Caco-2 (cell line): ENCODE results near the gene USP38. TPM values are rescaled to one million over a fixed set of nuclear protein-coding genes. Genes with fewer than 3 reads are reported as not detected.

Experiments
- BruUV-seq: library from RNA; stranded (reverse); fragments of 400-500 nt; replicated peaks from 2 replicates; lab custom pipeline; 2021; lab: Mats Ljungman, UMichigan
- CTCF ChIA-PET: fragments of 300-600 bp; sonication (Branson Sonifier 250); formaldehyde crosslinking; loops from one replicate; lab custom pipeline; 2022; ENCODE audit warnings: antibody characterized with exemption; lab: Charles Lee
- POLR2A ChIA-PET: fragments of 300-600 bp; sonication (Branson Sonifier 250); formaldehyde crosslinking; loops from one replicate; lab custom pipeline; 2022; ENCODE audit warnings: antibody characterized with exemption; lab: Charles Lee
- DNase-seq, 2 experiments: peaks; one replicate each; pipeline versions ENCODE4 v3.0.0 to v3.0.0-alpha.2; 2020 to 2022
- H3K27me3 ChIP-seq: replicated peaks from 2 replicates; pipeline ENCODE4 v1.6.0; 2011; ENCODE audit warnings: low read length; ENCODE audit not compliant: control insufficient read depth, insufficient read depth
- H3K36me3 ChIP-seq: 2 replicates; pipeline ENCODE4 v1.5.1; 2011; ENCODE audit warnings: low read length; ENCODE audit not compliant: control insufficient read depth, insufficient read depth
- H3K4me1 ChIP-seq: fragments of 250-450 bp; sonication (Bioruptor Pico); 2 replicates; pipeline ENCODE4 v1.5.1; 2020; ENCODE audit warnings: mild to moderate bottlenecking
- H3K4me3 ChIP-seq: 2 replicates; pipeline ENCODE4 v1.5.1; 2011; ENCODE audit warnings: low read depth, mild to moderate bottlenecking, control low read depth, low read length
- H3K9me3 ChIP-seq: fragments of 250-450 bp; sonication (Bioruptor Pico); 2 replicates; pipeline ENCODE4 v1.5.1; 2020; ENCODE audit warnings: mild to moderate bottlenecking, moderate library complexity
- H3K27ac Mint-ChIP-seq: one replicate; pipeline ENCODE4 v1.8.0; 2022; ENCODE audit warnings: mixed read lengths; ENCODE audit not compliant: unreplicated experiment
- H3K27me3 Mint-ChIP-seq: one replicate; pipeline ENCODE4 v1.8.0; 2022; ENCODE audit warnings: mixed read lengths; ENCODE audit not compliant: insufficient read depth, unreplicated experiment
- H3K36me3 Mint-ChIP-seq: one replicate; pipeline ENCODE4 v1.8.0; 2022; ENCODE audit warnings: mild to moderate bottlenecking, mixed read lengths; ENCODE audit not compliant: insufficient read depth, unreplicated experiment
- H3K4me1 Mint-ChIP-seq: one replicate; pipeline ENCODE4 v1.8.0; 2022; ENCODE audit warnings: low read depth, mixed read lengths; ENCODE audit not compliant: unreplicated experiment
- H3K4me3 Mint-ChIP-seq: one replicate; pipeline ENCODE4 v1.8.0; 2022; ENCODE audit warnings: mild to moderate bottlenecking, moderate library complexity, mixed read lengths; ENCODE audit not compliant: unreplicated experiment
- H3K9me3 Mint-ChIP-seq: one replicate; pipeline ENCODE4 v1.8.0; 2022; ENCODE audit warnings: mixed read lengths; ENCODE audit not compliant: unreplicated experiment
- intact Hi-C: fragments of 100-400 bp; cut with micrococcal nuclease; formaldehyde crosslinking; loops from one replicate; pipeline ENCODE4 v1.10.0; 2022; ENCODE audit not compliant: unreplicated experiment
- total RNA-seq: library from RNA; stranded (reverse); gene quantifications from 2 replicates; pipeline ENCODE4 v1.2.3, GENCODE V29; 2022
- TF ChIP-seq, protein P1 (sequence below), 2 experiments: fragments of 200-600 bp in 1 of 2; IDR thresholded peaks; 1 replicate in 1 of 2; 2 replicates in 1 of 2; pipeline versions ENCODE4 v1.5.1 to v1.8.0; 2011 to 2022; ENCODE audit warnings: antibody characterized with exemption in 1 of 2, control low read depth in 1 of 2, inconsistent platforms in 1 of 2, low read depth in 1 of 2, low read length in 1 of 2, mild to moderate bottlenecking in 1 of 2, moderate library complexity in 1 of 2; ENCODE audit not compliant: insufficient read depth in 1 of 2, severe bottlenecking in 1 of 2, unreplicated experiment in 1 of 2

Gene USP38
- total RNA-seq, 1 experiment from 2014 or later = 19.8 TPM

- ChIA-PET CTCF (interaction anchor here (0.9 to 1.5 kb wide), 2 partner anchors 129 to 305 kb away, joined by 5 read pairs; partner anchors contain the start of gene GAB1), POLR2A (interaction anchor here (0.6 to 1.0 kb wide), 2 partner anchors 129 to 200 kb away, joined by 3 to 4 read pairs; partner anchors contain the start of gene GAB1)
- Histone ChIP-seq H3K4me1 (no peaks in the 10 kb centered on the region), H3K27me3 (no peaks in the 10 kb centered on the region), H3K36me3 (no peaks in the 10 kb centered on the region; the same call in 1 of the 2 replicates), H3K9me3 (no peaks in the 10 kb centered on the region), H3K4me3 (no peak overlapping the region)
- Mint-ChIP-seq H3K27me3 (no peaks in the 10 kb centered on the region), H3K4me1 (no peaks in the 10 kb centered on the region), H3K27ac (no peak overlapping the region), H3K9me3 (no peaks in the 10 kb centered on the region), H3K36me3 (peaks cover 58% of the 10 kb centered on the region), H3K4me3 (no peak overlapping the region)
- TF ChIP-seq, protein P1, sequence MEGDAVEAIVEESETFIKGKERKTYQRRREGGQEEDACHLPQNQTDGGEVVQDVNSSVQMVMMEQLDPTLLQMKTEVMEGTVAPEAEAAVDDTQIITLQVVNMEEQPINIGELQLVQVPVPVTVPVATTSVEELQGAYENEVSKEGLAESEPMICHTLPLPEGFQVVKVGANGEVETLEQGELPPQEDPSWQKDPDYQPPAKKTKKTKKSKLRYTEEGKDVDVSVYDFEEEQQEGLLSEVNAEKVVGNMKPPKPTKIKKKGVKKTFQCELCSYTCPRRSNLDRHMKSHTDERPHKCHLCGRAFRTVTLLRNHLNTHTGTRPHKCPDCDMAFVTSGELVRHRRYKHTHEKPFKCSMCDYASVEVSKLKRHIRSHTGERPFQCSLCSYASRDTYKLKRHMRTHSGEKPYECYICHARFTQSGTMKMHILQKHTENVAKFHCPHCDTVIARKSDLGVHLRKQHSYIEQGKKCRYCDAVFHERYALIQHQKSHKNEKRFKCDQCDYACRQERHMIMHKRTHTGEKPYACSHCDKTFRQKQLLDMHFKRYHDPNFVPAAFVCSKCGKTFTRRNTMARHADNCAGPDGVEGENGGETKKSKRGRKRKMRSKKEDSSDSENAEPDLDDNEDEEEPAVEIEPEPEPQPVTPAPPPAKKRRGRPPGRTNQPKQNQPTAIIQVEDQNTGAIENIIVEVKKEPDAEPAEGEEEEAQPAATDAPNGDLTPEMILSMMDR (IDR thresholded peaks at IDR 0.05; ENCODE audit: insufficient read depth in 1 of 2, low read depth in 1 of 2, low read length in 1 of 2, severe bottlenecking in 1 of 2, unreplicated experiment in 1 of 2) = peak; percentile 35 to 45
- DNase-seq = peak in 1 of 2 experiments; percentile 28
- BruUV-seq = no TSS peak
- intact Hi-C loops = loop anchor here (1.0 to 5.0 kb wide), 2 partner anchors 180 to 275 kb away; no protein-coding TSS in a partner anchor
These were observed 22.8 kb downstream of the USP38 start for GRCh38 chr4:143207555-143207954.

DNA sequence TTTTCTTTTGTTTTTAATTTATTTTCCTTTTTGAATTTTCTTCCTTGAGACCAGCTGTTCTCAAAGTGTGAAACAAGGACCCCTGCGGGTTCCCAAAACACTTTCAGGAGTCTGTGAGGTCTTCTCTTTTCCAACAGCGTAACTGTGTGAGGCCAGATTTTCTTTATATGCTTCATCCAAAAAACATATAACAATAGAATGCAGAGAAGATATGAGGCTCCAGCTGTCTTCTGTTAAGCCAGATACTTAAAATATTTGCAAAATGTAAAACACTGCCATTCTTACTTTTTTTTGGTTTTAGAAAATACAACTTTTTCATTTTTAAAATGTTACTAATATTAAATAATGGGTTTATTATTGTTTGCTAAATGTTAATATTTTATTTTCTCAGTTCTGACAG is 27.8 kb downstream of the USP38 start:
- POLR2A ChIA-PET = no interaction called here
- Mint-ChIP-seq H3K4me3 (no peak overlapping the region), H3K9me3 (no peaks in the 10 kb centered on the region), H3K36me3 (peaks cover 48% of the 10 kb centered on the region), H3K27me3 (no peaks in the 10 kb centered on the region), H3K27ac (no peak overlapping the region), H3K4me1 (no peaks in the 10 kb centered on the region)
- TF ChIP-seq, protein P1 (IDR thresholded peaks at IDR 0.05; ENCODE audit: insufficient read depth in 1 of 2, low read depth in 1 of 2, low read length in 1 of 2, severe bottlenecking in 1 of 2, unreplicated experiment in 1 of 2) = no peak
- intact Hi-C loops = no loop called here
- Histone ChIP-seq H3K9me3 (no peaks in the 10 kb centered on the region), H3K36me3 (no peaks in the 10 kb centered on the region), H3K4me1 (no peaks in the 10 kb centered on the region), H3K4me3 (no peak overlapping the region), H3K27me3 (no peaks in the 10 kb centered on the region)
- no TSS peak for BruUV-seq
- CTCF ChIA-PET = no interaction called here
- DNase-seq = no peak

DNA sequence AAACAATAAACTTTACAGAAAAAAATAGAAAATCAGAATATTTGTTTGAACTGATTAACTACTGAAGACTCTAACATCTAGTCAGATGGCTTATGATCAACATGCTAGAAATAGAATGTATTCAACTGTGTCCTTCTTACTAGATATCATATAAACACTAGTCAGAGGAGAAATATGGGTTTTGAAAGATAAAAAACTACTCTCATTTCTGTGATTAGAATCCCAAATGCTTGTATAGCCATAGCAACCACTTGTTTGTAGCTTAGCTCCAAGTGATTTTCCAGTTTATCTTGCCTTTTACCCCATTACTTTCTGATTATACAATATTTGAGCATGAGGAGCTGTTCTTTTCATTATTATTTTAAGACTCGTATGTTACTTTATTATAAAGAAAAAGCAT is 31.2 kb downstream of the USP38 start:
- BruUV-seq = no TSS peak

More for the DNA sequence above, 31.2 kb downstream of the USP38 start:
- POLR2A ChIA-PET = no interaction called here
- no peaks in the 10 kb centered on the region for H3K9me3 ChIP-seq
- Mint-ChIP-seq H3K27me3 (no peaks in the 10 kb centered on the region), H3K4me3 (no peak overlapping the region), H3K36me3 (peaks cover 35% of the 10 kb centered on the region), H3K4me1 (no peaks in the 10 kb centered on the region), H3K27ac (no peak overlapping the region), H3K9me3 (no peaks in the 10 kb centered on the region)
- H3K27me3 ChIP-seq = no peaks in the 10 kb centered on the region
- intact Hi-C loops = no loop called here
- H3K36me3 ChIP-seq = no peaks in the 10 kb centered on the region
- TF ChIP-seq, protein P1 (IDR thresholded peaks at IDR 0.05; ENCODE audit: insufficient read depth in 1 of 2, low read depth in 1 of 2, low read length in 1 of 2, severe bottlenecking in 1 of 2, unreplicated experiment in 1 of 2) = no peak
- H3K4me1 ChIP-seq = no peaks in the 10 kb centered on the region
- H3K4me3 ChIP-seq = no peak overlapping the region
- CTCF ChIA-PET = no interaction called here
- DNase-seq = no peak
